H1 (cell line): ENCODE measurements around the gene UGT1A9.

Source experiments
- CREB1 ChIP-seq: IDR thresholded peaks from 2 replicates; pipeline ENCODE4 v1.6.1; 2012; ENCODE audit warnings: inconsistent platforms
- CTCF ChIP-seq, 3 experiments: IDR thresholded peaks; 1 replicate in 2 of 3; 2 replicates in 1 of 3; pipeline versions ENCODE4 v1.5.1 to v1.6.1; 2011; ENCODE audit warnings: low read length in 3 of 3, mild to moderate bottlenecking in 3 of 3, inconsistent platforms in 2 of 3, low read depth in 1 of 3, moderate library complexity in 1 of 3; ENCODE audit not compliant: insufficient read depth in 1 of 3; ENCODE audit errors: control extremely low read depth in 1 of 3
- MAFK ChIP-seq: IDR thresholded peaks from 2 replicates; pipeline ENCODE4 v1.6.1; 2012; ENCODE audit warnings: low read depth, mild to moderate bottlenecking, improper control_type of control experiment, low read length
- POLR2A ChIP-seq, 2 experiments: IDR thresholded peaks; 1 replicate in 1 of 2; 2 replicates in 1 of 2; pipeline ENCODE4 v1.6.1; 2011; ENCODE audit warnings: low read depth in 2 of 2, low read length in 2 of 2, mild to moderate bottlenecking in 2 of 2; ENCODE audit errors: control extremely low read depth in 1 of 2
- RNF2 ChIP-seq: fragments of 200-900, 300-1000 bp; sonication (generic); IDR thresholded peaks from 2 replicates; pipeline ENCODE4 v1.7.1; 2016; ENCODE audit warnings: borderline replicate concordance, low read depth, mild to moderate bottlenecking, antibody characterized with exemption, low read length; ENCODE audit not compliant: poor library complexity, severe bottlenecking; ENCODE audit errors: missing control alignments

GRCh38 chr2:233807966-233808935 lies 136.6 kb downstream of the UGT1A9 start:
- no peak for TF ChIP-seq POLR2A (IDR thresholded peaks at IDR 0.05; ENCODE audit: control extremely low read depth in 1 of 2, low read depth in 2 of 2, low read length in 2 of 2)
- TF ChIP-seq CTCF (IDR thresholded peaks at IDR 0.05; ENCODE audit: control extremely low read depth in 1 of 3, insufficient read depth in 1 of 3, low read depth in 1 of 3, low read length in 3 of 3), result no peak
- TF ChIP-seq RNF2, result no peak
- no peak for TF ChIP-seq MAFK
- TF ChIP-seq CREB1, result no peak
